GM19193 (cell line): ENCODE data around the gene OCA2.

Source experiments
- POLR2A ChIP-seq: IDR thresholded peaks from 4 replicates; pipeline ENCODE4 v1.6.1; 2011; ENCODE audit not compliant: insufficient read depth, insufficient read length; ENCODE audit errors: extremely low read depth

The OCA2 gene

DNA sequence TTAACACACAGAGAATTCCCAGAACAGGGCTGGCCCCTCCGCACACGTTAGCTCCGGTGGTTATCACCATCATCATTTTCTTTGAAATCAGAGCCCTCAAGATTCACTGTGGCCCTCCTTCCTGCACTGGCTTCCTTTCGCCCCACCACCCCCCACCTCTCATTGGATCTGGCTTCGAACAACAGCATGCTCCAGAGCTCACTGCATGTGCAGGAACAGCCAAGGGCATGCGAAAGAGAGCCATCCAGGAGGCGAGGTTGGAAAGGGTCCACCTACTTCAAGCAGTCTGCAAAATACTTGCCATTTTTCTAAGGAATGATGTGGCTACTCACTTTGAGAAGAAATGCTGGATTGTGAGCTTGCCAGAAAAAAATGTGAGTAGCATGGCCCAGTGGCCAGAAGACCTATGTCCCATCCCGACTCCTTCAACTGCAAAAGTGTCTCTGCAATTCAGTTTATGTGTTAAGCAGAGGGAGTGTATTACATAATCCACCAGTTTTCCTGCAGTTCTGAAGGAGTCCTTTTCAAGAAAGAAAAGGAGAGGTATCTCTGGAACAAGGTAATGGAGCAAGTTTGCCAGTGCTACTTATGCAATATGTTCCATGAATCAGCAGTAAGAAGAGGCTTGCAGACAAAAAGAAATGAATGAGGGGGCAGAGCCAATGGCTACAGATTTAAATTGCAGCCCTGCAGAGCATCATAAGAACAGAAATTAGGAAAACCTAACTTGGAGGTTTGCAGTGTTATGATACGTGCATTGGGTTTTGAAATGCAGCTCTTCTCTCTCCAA, 92.8 kb downstream of the OCA2 start:
- TF ChIP-seq POLR2A = no peak

DNA sequence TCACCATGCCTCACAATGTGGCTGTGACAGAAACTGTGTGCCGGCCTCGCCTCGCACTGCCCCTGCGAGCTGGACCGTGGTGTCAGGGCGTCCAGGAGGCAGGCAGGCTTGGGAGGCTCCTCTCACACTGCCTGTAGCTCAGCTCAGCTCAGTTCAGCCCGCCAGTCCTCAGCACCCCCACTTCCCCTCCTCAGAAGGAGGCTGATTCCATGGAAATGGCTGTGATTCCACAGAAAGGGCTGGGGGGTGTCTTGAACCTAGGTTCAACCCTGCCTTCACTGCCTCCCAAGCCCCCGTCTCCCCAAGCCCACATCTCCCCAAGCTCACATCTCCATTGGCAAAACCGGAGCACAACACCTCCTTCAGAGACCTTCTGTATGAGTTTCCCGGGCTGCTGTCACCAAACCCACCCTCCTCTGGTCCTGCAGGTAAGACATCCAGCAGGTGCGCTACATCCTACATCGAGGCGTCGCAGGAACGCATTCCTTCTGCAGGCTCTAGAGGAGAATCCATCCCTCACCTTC, 94.0 kb downstream of the OCA2 start:
- no peak for TF ChIP-seq POLR2A

DNA sequence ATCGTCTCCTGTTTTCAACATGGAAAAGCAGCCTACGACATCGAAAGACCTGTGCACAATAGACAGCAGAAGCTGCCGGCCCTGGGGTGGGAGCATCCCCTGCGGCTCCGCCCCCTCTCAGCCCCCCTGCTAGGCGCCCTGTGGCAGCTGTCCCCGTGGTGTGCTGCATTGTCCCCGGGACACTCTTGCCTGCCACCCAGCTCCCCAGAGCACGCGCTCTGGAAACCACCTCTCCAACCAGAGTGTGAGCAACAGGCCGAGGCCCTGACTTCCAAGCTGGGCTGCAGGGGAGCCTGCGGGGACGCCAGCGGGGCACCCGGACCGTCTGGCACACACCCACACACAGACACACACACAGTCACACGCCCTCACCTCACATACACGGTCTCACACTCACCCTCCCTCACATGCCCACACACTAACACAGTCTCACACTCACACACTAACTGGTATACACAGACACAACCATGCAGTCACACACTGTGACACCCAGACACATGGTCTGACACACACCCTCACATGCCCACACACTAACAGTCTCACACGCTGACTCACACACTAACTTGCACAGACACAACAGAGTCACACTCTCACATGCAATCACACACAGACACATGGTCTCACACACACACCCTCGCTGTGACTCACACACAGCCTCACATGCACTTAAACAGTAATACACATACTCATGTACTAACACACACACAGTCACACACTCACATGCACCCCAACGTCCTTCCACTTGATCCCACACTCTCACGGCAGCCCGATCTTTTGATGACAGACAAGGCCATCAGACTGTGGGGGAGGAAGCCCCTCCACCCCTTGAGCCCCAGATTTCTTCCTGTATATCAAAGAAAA, 94.7 kb downstream of the OCA2 start:
- no peak for TF ChIP-seq POLR2A

DNA sequence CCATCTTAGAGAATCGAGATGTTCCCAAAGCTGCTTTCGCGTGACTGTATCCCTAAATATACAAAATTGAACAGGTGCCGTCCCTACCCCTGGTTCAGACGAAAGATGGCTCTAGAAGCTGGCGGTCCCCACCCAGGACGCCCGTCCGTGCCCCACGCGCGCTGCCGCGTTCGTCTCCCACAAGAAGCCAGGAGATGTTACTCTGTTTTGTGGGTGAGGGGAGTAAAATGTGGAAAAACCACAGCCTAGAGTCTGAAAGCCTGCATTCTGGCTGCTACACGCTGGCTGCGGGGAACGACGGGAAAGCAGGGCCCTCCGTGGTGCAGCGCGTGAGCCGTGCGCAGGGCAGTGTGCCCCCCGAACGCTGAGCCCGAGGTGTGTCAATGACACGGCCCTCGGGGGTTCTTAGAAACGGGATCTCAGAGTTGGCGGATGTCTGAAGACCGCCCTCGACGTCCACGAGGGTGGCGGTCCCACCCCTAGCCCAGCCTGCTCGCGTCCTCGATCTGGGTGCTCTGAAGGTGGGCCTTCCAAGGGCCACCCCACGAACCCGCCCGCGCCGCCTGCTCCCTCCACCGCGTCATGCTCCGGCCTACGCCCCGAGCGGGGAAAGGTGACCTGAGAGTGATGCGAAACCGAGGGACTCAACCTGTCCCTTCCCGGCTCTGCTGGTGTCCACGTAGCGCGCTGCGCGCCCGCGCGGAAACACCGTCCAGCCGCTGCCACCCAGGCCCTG, 95.6 kb downstream of the OCA2 start:
- no peak for TF ChIP-seq POLR2A

DNA sequence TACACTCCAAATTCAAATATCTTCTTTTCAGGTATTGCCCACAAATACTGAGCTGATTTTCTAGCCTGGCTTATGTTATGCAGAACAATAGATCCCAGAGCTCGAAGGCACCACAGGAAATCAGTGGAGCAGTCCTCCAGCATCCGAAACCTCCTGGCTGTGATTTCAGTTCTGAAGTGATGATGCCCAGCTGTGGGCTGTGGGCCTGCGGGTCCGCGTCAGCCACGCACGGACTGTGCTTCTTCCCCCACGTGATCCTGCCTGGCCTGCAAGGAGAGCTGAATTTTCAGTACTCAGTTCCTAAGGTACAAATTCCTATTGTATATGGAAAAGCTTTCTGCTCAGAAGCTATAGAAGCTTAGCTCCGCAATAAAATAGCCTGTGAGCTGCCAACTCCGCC, 96.2 kb downstream of the OCA2 start:
- no peak for TF ChIP-seq POLR2A

DNA sequence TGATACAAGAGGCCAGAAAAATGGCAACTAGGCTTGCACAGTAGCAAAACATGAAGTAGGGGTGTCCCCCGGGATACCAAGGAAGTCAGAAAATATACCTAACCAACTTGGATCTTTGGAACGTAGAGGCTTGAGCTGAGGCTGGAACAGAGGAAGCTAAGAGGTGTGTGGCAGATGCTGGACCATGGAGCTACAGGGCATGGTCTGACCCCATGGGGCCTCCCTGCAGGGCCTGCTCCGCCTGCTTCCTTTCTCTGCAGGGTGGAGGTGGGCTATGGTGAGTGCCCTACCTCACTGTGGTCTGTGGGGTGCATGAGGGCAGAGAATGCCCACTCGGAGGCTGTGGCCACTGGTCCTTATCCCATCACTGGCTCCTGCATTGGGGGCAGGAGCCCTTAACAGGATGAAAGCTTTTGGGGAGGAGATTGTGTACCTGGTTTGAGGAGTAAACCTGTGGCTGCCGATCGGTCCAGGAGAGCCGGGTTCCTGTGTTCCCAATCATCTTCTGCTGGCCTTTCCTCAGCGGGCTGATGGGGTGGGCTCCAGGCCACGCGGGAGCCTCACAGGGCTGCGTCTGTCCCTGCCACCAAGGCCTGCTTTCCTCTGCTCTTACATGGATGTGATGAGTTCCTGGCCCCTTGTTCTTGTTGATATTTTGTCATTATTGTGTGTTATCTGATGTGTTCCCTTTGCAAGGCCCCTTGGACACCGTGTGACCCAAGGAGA, 96.8 kb downstream of the OCA2 start:
- no peak for TF ChIP-seq POLR2A

DNA sequence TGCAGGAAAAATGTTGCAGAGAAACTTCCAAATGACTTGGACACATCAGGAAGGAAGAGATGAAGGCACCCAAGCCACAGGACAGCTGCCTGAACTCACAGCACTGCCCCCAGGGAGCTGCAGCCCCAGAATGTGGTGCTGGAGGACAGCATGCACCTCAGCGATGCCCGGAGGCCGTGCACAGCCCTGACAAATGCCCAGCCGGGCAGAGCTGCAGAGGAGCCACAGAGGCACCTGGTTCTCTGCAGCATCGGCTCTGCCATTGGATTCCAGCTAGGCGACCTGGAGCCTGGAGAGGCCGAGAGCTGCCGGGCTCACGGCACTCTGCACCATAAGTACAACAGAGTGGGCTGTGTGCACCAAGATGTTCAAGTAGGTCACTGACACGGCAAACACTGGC, 97.5 kb downstream of the OCA2 start:
- no peak for TF ChIP-seq POLR2A

DNA sequence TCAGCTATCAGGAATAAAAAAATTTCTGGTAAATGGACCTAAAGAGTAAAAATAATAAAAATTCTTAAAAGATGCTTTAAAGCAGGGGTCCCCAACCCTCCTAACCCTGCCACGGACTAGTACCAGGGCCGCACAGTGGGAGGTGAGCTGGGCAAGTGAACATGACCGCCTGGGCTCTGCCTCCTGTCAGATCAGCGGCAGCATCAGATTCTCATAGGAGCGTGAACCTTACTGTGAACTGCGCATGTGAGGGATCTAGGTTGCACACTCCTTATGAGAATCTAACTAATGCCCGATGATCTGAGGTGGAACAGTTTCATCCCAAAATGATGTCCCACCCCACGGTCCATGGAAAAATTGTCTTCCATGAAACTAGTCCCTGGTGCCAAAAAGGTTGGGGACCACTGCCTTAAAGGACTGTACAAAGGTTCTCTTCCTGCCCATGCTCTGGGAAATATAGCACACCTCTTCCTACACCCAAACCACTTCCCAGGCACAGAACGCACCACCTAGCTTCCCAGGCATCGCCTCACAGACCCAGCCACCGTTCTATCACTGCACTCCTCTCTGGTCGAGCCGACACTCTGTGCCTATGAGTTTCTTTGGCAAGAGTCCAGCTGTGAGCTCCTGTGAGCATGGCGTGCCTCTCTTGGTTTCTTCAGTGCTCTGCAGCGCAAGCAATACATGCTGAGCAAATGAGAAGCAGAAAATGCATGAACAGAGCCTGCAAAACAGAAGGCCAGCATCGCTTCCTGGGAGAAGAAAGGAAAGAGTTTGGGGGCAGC, 104.9 kb downstream of the OCA2 start:
- no peak for TF ChIP-seq POLR2A

DNA sequence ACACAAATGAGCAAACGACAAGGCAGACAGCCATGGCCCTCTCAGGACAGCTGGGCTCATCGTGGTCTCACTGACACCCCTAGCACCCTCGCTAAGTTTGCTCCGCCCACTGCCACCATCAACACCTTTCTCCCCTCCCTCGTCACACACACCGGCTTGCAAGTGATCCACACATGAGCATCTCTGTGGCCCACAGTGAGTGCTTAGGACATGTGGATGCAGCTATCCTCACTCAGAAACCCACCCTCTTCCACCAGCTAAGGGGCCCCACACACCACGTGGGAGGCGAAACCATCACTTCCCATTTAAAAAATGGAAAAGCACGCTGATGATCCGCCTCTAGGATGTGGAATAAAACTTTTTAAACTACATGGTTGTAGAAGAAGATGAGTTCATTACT, 105.6 kb downstream of the OCA2 start:
- TF ChIP-seq POLR2A = no peak

DNA sequence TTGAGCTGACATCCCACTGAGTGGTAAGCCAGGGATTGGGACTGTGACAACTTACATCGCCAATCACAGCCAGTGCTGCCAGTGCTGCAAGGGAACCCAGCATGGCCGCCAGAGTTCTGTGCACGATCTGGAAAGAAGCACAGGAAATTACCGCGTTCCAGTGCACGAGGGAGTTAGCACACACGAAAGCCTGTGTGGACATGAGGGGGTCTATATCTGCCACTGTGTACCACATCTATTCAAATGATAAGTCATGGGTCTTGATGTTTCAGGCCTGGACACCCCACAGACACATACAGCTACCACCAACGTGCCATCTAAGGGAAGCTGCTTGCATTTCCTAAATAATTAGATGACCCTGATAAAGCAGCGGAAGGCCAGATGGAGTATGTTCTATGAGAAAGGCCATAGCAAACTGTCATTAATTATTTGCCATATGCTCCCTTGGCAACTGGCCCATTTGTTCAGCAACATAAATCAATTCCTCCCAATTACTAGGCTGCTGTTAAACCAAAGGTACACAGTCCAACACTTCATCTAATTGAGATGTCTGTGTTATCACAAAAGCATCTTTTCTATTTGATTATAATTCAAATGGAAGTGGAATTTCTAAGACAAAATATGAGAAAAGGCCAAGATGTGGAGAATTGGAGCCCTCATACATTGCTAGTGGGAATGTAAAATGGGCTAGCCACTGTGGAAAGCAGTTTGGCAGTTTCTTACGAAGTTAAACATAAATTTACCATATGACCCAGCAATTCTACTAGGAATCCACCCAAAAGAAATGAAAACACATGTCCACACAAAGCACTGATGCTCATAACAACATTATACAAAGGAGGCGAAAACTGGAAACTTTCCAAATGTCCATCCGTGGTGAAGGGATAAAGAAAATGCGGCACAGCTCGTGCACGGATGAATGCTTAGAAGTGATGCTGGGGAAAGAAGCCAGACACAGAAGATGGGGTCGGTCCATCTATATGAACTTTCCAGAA, 108.3 kb downstream of the OCA2 start:
- TF ChIP-seq POLR2A = no peak

DNA sequence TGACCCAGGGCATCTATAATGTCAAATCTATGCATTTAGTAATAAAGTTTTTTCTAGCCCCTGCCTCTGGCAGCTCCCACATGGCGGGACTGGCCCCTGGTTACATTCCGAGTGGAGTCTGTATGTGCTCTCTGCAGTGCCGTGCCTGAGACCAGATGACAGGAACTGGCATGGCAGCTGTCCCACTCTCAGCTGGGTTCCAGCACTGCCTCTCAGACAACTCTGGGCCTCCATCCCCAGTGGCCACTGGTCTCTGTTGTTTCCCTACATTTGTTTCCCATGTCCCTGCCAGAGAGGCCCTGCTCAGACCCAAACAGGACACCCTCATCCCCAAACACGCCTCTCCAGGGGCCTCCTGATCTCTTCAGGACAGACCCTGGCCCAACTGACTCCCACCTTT, 109.3 kb downstream of the OCA2 start:
- TF ChIP-seq POLR2A = no peak

DNA sequence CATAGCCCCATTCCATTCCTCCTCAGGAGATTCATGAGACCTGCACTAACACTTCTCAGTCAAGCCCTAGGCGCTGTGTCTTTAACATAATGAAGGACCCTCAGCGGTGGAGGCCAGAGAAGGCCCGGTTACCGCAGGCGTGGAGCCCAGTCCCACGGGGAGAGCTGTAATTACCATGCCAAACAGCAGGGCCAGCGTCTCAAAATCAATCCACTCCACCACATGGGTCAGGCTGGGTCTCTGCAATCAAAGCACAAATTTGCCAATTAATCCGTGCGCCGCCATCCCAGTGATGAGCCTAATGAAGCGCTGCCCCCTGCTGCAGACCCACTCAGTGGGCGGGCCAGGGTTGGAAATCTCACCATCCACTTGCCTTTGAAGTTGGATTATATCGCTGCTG, 109.7 kb downstream of the OCA2 start:
- no peak for TF ChIP-seq POLR2A

DNA sequence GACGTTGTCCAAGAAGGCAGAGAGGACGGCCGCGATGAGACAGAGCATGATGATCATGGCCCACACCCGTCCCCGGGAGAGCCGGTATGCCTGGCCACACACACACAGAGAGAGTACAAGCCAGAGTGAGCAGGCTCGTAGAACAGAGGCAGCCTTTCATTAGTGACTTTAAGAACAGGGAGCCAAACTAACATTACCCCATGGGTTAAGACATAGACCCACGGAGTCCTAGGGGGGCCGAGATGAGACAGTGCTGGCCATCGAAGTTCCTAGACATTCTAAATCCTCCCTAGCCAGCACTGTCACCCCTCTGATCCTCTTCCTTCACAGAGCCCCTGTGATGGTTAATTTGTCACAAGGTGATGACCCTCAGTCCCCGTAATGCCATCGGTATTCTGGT, 114.0 kb downstream of the OCA2 start:
- TF ChIP-seq POLR2A = no peak
